ENCODE measurements around the gene DUSP5.
"Not testable (repeated sequence)": the region's sequence is repeated elsewhere in the genome, so short reads cannot be mapped to it uniquely, and the experiment has no call there.

Gene DUSP5

DNA sequence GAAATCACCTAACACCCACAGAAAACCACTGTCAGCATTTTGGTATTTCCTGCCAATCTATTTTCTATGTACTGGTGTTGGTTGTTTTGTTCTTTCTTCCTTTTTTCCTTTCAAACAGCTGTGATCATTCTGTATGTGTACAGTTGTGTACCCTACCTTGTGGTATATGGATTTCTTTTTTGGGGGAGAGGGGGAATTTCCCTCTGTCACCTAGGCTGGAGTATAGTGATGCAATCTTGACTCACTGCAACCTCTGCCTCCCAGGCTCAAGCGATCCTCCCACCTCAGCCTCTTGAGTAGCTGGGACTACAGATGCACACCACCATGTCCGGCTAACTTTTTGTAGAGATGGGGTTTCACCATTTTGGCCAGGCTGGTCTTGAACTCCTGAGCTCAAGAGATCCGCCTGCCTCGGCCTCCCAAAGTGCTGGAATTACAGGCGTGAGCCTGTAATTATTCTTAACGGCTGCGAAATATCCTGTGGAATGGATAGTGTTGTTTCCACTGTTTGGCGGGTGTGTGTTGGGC, 31.4 kb downstream of the DUSP5 start:
- peaks cover 40% of the 10 kb centered on the region for H3K4me1 ChIP-seq (ENCODE audit: insufficient read depth, low read length)
- not testable (repeated sequence) for H3K9ac ChIP-seq (ENCODE audit: low read depth, low read length); H3K9me3 ChIP-seq (ENCODE audit: control insufficient read depth, insufficient read depth, low read length); H3K36me3 ChIP-seq (ENCODE audit: insufficient read depth, low read length)

DNA sequence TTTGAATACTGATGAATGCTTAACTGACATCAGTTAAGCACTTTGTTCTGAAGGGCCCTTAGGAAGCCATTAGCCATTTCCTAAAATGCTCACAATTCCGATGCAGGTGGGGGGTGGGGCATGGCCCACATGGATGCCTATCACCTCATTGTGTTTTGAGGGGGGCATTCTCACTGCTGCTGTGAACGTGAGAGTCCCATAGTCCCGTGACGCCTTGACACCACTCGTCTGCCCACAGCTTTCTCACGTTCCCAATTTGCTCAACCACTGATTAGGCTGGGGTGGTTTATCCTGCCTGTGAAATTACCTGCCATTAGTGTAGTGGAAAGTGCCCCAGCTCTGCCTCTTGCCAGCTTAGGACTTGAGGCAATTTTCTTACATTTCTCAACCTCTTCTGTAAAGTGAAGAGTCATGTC, 31.9 kb downstream of the DUSP5 start:
- Histone ChIP-seq H3K9ac (ENCODE audit: low read depth, low read length) (peak overlapping the region; percentile 46), H3K9me3 (ENCODE audit: control insufficient read depth, insufficient read depth, low read length) (no peaks in the 10 kb centered on the region), H3K36me3 (ENCODE audit: insufficient read depth, low read length) (no peaks in the 10 kb centered on the region), H3K4me1 (ENCODE audit: insufficient read depth, low read length) (peaks cover 41% of the 10 kb centered on the region)

- H3K9me3 ChIP-seq (ENCODE audit: control insufficient read depth, insufficient read depth, low read length): no peaks in the 10 kb centered on the region
- H3K36me3 ChIP-seq (ENCODE audit: insufficient read depth, low read length): no peaks in the 10 kb centered on the region
- H3K9ac ChIP-seq (ENCODE audit: low read depth, low read length): peak overlapping the region; percentile 65
- H3K4me1 ChIP-seq (ENCODE audit: insufficient read depth, low read length): peaks cover 41% of the 10 kb centered on the region
These were observed 32.6 kb downstream of the DUSP5 start for GRCh38 chr10:110530131-110530831.

- Histone ChIP-seq H3K9ac (ENCODE audit: low read depth, low read length) (no peak overlapping the region), H3K36me3 (ENCODE audit: insufficient read depth, low read length) (no peaks in the 10 kb centered on the region), H3K4me1 (ENCODE audit: insufficient read depth, low read length) (peaks cover 33% of the 10 kb centered on the region), H3K9me3 (ENCODE audit: control insufficient read depth, insufficient read depth, low read length) (no peaks in the 10 kb centered on the region)
These were observed 34.0 kb downstream of the DUSP5 start for GRCh38 chr10:110531687-110532086.

GRCh38 chr10:110532628-110533027, 34.9 kb downstream of the DUSP5 start:
- not testable (repeated sequence) for H3K9ac ChIP-seq (ENCODE audit: low read depth, low read length); H3K9me3 ChIP-seq (ENCODE audit: control insufficient read depth, insufficient read depth, low read length); H3K36me3 ChIP-seq (ENCODE audit: insufficient read depth, low read length)
- peaks cover 31% of the 10 kb centered on the region for H3K4me1 ChIP-seq (ENCODE audit: insufficient read depth, low read length)

DNA sequence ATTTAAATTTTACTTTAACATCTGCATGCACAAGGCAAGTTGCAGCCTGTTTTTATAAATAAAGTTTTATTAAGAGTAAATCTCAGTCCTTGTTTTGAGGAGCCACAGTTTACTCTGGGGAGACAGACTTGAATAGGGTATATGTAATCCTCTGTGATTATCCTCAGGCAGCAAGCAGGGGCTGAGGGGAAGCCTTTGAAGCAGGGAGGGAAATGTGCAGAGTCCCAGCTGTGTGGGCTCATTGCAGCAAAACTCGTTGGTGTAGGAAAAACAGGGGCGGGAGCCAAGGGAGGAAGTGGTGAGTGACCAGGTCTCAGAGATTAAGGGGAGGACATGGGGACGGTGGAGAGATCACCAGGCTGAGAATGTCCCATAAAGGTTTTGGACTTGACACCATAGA, 35.4 kb downstream of the DUSP5 start:
- Histone ChIP-seq H3K9ac (ENCODE audit: low read depth, low read length) (no peak overlapping the region), H3K36me3 (ENCODE audit: insufficient read depth, low read length) (no peaks in the 10 kb centered on the region), H3K9me3 (ENCODE audit: control insufficient read depth, insufficient read depth, low read length) (no peaks in the 10 kb centered on the region), H3K4me1 (ENCODE audit: insufficient read depth, low read length) (peaks cover 26% of the 10 kb centered on the region)

GRCh38 chr10:110534571-110534970, 36.9 kb downstream of the DUSP5 start:
- no peaks in the 10 kb centered on the region for H3K9me3 ChIP-seq (ENCODE audit: control insufficient read depth, insufficient read depth, low read length)
- H3K9ac ChIP-seq (ENCODE audit: low read depth, low read length): no peak overlapping the region
- H3K4me1 ChIP-seq (ENCODE audit: insufficient read depth, low read length): peaks cover 16% of the 10 kb centered on the region
- H3K36me3 ChIP-seq (ENCODE audit: insufficient read depth, low read length): no peaks in the 10 kb centered on the region

- no peak overlapping the region for H3K9ac ChIP-seq (ENCODE audit: low read depth, low read length)
These were observed 38.5 kb downstream of the DUSP5 start for GRCh38 chr10:110535958-110536891.

DNA sequence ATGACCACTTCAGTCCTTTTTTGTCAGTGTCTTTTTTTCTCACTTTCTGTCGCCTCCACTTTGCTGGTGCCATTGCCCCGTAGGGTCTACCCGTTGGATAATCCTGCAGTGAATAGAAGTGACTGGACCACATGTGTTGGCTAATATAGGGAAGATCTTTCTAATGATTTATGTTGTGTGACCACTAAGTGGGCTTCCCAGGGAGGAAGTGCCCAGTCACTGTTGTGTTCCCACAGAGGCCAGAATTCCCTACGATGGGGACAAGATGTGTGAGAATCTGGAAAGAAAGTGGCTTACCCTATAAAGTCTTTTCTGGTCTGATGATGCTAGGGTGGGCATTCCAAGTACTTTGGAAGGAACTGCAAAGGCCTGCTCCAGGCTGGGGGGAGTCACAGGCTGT, 41.4 kb downstream of the DUSP5 start:
- H3K9me3 ChIP-seq (ENCODE audit: control insufficient read depth, insufficient read depth, low read length): no peaks in the 10 kb centered on the region
- H3K36me3 ChIP-seq (ENCODE audit: insufficient read depth, low read length): no peaks in the 10 kb centered on the region
- H3K9ac ChIP-seq (ENCODE audit: low read depth, low read length): no peak overlapping the region
- 0 out of 2 replicates have a peak, but pooled peaks cover 2% of the 10 kb centered on the region for H3K4me1 ChIP-seq (ENCODE audit: insufficient read depth, low read length)

More at GRCh38 chr10:110535958-110536891, 38.5 kb downstream of the DUSP5 start:
- Histone ChIP-seq H3K36me3 (ENCODE audit: insufficient read depth, low read length) (no peaks in the 10 kb centered on the region), H3K9me3 (ENCODE audit: control insufficient read depth, insufficient read depth, low read length) (no peaks in the 10 kb centered on the region), H3K4me1 (ENCODE audit: insufficient read depth, low read length) (peaks cover 13% of the 10 kb centered on the region)

DNA sequence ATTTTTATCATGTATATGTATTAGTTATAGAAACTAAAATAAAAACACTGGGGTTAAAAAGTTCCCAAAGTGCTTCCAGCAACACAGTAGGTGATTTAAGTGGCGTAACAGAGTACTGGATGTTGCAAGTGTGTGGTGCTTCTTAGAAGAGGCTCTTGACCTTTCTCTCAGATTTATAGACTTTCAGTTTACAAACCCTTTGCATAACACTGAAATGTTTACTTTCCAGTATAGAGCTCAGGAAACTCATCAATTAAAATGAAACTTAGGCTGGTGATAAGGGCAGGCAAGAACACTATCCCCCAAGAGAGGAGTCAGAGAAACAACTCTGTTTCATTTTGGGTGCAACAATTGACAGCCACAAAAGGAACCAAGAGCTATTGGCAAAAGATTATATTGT, 42.3 kb downstream of the DUSP5 start:
- Histone ChIP-seq H3K9me3 (ENCODE audit: control insufficient read depth, insufficient read depth, low read length) (no peaks in the 10 kb centered on the region), H3K9ac (ENCODE audit: low read depth, low read length) (no peak overlapping the region), H3K36me3 (ENCODE audit: insufficient read depth, low read length) (no peaks in the 10 kb centered on the region), H3K4me1 (ENCODE audit: insufficient read depth, low read length) (no peaks in the 10 kb centered on the region)

- Histone ChIP-seq H3K9me3 (ENCODE audit: control insufficient read depth, insufficient read depth, low read length) (no peaks in the 10 kb centered on the region), H3K9ac (ENCODE audit: low read depth, low read length) (no peak overlapping the region), H3K36me3 (ENCODE audit: insufficient read depth, low read length) (no peaks in the 10 kb centered on the region), H3K4me1 (ENCODE audit: insufficient read depth, low read length) (no peaks in the 10 kb centered on the region)
These were observed 47.3 kb downstream of the DUSP5 start for GRCh38 chr10:110544958-110545537.

DNA sequence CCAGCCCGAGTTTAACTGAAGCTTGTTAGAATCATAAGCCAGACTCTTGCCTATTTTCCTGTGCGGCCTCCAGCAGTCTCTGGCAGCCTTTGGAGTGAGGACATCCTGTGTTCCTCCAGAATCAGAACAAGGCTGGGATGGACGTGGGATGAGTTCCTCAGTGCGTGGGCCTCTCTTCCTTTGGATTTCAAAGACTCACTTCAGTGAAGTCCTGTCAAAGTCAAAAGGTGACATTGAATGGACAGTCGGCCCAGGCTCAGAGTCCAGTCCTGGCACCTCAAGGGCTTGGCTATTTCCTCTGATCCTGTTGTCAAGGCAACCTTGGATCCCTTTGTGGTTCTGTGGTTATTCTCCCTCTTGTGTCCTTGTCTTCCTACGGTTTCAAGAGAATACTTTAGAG, 48.4 kb downstream of the DUSP5 start:
- Histone ChIP-seq H3K9me3 (ENCODE audit: control insufficient read depth, insufficient read depth, low read length) (no peaks in the 10 kb centered on the region), H3K9ac (ENCODE audit: low read depth, low read length) (no peak overlapping the region), H3K4me1 (ENCODE audit: insufficient read depth, low read length) (no peaks in the 10 kb centered on the region), H3K36me3 (ENCODE audit: insufficient read depth, low read length) (no peaks in the 10 kb centered on the region)

DNA sequence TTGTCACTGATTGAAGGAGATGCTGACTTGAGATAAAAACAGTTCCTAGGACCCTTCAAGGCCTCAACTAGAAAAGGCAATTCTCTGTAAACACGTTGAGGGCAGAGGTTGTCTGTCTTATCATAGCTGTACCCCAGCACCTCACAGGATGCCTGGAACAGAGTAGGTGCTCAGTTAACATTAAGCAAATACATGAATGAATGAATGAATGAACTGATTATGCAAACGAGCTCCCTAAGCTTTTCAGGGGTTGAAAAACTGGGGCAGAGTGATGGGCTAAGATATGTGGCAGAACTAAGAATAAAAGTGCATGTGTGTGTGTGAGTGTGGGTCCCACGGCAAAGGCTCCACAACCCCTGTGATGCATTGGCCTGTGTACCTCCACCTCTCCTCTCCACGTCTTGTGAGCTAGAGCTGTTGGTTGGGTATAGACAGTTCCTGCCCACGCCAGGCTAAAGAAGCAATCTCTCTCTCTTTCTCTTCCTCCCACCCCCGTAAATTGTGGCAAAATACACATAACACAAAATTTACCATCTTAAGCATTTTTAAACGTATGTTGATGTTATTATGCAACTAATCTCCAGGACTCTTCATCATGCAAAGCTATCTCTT, 48.9 kb downstream of the DUSP5 start:
- no peaks in the 10 kb centered on the region for H3K36me3 ChIP-seq (ENCODE audit: insufficient read depth, low read length)
- H3K4me1 ChIP-seq (ENCODE audit: insufficient read depth, low read length): no peaks in the 10 kb centered on the region
- no peak overlapping the region for H3K9ac ChIP-seq (ENCODE audit: low read depth, low read length)
- H3K9me3 ChIP-seq (ENCODE audit: control insufficient read depth, insufficient read depth, low read length): no peaks in the 10 kb centered on the region

DNA sequence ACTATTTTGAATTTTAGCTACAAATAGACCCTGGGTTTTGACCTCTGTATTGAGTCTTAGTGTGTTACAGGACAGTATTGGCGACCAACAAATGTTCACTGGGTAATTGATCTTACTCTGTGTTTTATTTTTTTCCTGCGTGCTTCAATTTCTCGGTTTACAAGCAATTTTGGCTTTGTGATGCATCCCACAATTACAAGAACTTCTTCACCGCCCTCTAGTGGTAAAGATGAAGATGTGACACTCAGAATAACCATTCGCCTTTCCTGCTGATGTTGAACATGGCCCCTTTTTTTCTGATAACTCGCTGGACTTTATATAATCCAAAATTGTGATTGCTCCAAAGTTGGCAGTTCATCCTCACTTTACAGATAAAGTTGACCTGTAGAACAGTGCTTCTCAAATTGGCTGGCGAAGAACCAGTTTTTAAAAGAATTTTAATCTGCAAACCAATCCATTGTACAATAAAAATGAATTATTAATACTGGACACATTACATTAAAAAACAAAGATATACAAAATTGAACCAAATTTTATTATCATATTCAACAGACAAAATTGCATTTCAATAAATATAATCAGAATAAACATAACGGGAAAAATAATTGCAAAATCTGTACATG, 49.5 kb downstream of the DUSP5 start:
- Histone ChIP-seq H3K9ac (ENCODE audit: low read depth, low read length) (no peak overlapping the region), H3K36me3 (ENCODE audit: insufficient read depth, low read length) (no peaks in the 10 kb centered on the region)

More for the DNA sequence above, 49.5 kb downstream of the DUSP5 start:
- H3K9me3 ChIP-seq (ENCODE audit: control insufficient read depth, insufficient read depth, low read length): no peaks in the 10 kb centered on the region
- no peaks in the 10 kb centered on the region for H3K4me1 ChIP-seq (ENCODE audit: insufficient read depth, low read length)
